ENCODE results near the gene CNOT4.
"Not testable (repeated sequence)": the region's sequence is repeated elsewhere in the genome, so short reads cannot be mapped to it uniquely, and the experiment has no call there.

CNOT4 gene

GRCh38 chr7:135499818-135500217 lies 10.1 kb downstream of the CNOT4 start:
- TF ChIP-seq, protein P1, sequence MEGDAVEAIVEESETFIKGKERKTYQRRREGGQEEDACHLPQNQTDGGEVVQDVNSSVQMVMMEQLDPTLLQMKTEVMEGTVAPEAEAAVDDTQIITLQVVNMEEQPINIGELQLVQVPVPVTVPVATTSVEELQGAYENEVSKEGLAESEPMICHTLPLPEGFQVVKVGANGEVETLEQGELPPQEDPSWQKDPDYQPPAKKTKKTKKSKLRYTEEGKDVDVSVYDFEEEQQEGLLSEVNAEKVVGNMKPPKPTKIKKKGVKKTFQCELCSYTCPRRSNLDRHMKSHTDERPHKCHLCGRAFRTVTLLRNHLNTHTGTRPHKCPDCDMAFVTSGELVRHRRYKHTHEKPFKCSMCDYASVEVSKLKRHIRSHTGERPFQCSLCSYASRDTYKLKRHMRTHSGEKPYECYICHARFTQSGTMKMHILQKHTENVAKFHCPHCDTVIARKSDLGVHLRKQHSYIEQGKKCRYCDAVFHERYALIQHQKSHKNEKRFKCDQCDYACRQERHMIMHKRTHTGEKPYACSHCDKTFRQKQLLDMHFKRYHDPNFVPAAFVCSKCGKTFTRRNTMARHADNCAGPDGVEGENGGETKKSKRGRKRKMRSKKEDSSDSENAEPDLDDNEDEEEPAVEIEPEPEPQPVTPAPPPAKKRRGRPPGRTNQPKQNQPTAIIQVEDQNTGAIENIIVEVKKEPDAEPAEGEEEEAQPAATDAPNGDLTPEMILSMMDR (conservative IDR thresholded peaks at IDR 0.05; ENCODE audit: low read depth, low read length): no peak
- no peak overlapping the region for H3K4me3 ChIP-seq (ENCODE audit: low read length)
- DNase-seq (ENCODE audit: low read depth): no peak

DNA sequence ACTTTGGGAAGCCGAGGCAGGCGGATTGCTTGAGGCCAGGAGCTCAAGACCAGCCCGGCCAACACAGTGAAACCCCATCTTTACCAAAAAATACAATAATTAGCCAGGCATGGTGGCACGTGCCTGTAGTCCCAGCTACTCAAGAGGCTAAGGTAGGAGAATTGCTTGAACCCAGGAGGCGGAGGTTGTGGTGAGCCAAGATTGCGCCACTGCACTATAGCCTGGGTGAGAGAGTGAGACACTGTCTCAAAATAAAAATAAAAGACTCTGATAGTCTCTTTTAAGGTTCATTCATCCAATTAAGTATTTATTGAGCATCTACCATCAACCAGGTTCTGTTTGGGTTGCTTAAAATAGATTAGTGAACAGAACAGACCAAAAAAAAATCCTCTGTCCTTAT lies 12.7 kb downstream of the CNOT4 start:
- H3K4me3 ChIP-seq (ENCODE audit: low read length); DNase-seq (ENCODE audit: low read depth): not testable (repeated sequence)

DNA sequence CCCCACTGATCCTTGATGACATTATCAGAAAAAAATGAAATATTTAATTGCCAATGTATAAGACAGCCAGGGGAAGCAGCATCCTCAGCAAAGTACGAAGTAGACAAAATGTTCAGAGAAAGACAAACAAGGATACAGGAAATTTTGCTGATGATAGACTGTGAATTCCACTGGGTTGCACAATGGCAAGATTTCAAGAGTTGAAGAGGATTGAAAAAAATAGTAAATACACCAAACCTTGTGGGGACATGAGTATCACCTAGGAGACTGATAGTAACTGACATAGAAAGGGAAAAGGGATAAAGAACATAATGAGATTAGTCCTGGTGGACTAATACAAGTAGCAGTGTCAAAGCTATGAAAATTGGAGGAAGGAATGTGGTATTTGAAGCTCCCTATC lies 16.5 kb downstream of the CNOT4 start:
- TF ChIP-seq, protein P1 (conservative IDR thresholded peaks at IDR 0.05; ENCODE audit: low read depth, low read length): no peak
- H3K4me3 ChIP-seq (ENCODE audit: low read length): no peak overlapping the region
- no peak for DNase-seq (ENCODE audit: low read depth)

- no peak for DNase-seq (ENCODE audit: low read depth)
- H3K4me3 ChIP-seq (ENCODE audit: low read length): no peak overlapping the region
- TF ChIP-seq, protein P1 (conservative IDR thresholded peaks at IDR 0.05; ENCODE audit: low read depth, low read length): no peak
These were observed 17.8 kb downstream of the CNOT4 start for GRCh38 chr7:135492151-135492550.

DNA sequence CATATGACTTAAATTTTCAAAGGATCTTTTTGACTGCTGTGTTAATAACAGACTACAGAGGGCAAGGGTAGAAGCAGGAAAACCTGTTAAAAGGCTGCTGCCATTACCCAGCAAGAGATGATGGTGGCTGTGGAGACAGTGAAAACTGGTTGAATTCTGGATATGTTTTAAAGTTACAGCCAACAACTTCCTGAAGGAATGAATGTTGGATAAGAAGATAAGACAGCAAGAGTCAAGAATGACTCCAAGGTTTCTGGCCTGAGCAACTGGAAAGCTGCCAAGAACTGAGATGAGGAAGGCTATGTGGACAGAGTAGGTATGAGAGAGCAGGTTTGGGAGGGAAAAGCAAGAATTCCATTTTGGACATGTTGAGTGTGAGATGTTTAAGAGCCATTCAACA lies 19.1 kb downstream of the CNOT4 start:
- no peak overlapping the region for H3K4me3 ChIP-seq (ENCODE audit: low read length)
- no peak for DNase-seq (ENCODE audit: low read depth)
- TF ChIP-seq, protein P1 (conservative IDR thresholded peaks at IDR 0.05; ENCODE audit: low read depth, low read length): no peak

GRCh38 chr7:135489791-135490190 lies 20.1 kb downstream of the CNOT4 start:
- DNase-seq (ENCODE audit: low read depth): no peak
- no peak overlapping the region for H3K4me3 ChIP-seq (ENCODE audit: low read length)
- TF ChIP-seq, protein P1 (conservative IDR thresholded peaks at IDR 0.05; ENCODE audit: low read depth, low read length): no peak

DNA sequence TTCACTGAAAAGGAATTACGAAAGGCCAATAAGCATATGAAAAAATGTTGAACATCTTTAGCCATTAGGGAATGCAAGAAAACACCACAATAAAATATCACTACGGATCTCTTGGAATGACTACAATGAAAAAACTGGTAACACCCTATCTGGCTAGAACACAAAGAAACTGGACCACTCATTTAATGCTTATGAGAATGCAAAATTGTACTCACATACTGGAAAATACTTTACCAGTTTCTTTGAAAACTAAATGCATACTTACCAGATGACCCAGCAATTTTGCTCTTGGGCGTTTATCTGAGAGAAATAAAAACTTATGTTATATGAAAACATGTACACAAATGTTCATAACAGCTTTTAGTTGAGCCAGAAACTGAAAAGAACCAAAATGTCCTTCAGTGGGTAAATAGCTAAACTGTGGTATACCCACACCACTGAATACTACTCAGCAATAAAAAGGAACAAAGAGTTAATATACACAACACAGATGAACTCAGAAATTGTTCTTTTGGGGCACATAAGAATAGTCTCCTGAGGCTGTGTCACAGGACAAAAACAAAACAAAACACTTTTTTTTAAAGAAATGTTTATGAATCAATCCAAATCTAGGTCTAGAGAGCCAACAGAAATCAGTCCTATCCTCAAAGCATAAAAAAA lies 23.5 kb downstream of the CNOT4 start:
- TF ChIP-seq, protein P1 (conservative IDR thresholded peaks at IDR 0.05; ENCODE audit: low read depth, low read length): no peak
- H3K4me3 ChIP-seq (ENCODE audit: low read length): no peak overlapping the region
- DNase-seq (ENCODE audit: low read depth): no peak
